GM19467 (cell line): ENCODE results near the gene VWA2.

Source experiments
- ATAC-seq: cut with Tn5 transposase; IDR thresholded peaks from one replicate; pipeline ENCODE4 v1.9.1; 2021; ENCODE audit warnings: mild to moderate bottlenecking, moderate library complexity; ENCODE audit not compliant: unreplicated experiment

The VWA2 gene

GRCh38 chr10:114239117-114239993 is at the start of gene VWA2:
Gene VWA2, plus strand, starts transcription at chr10:114239254. Its CDS starts 9,460 bp downstream, at chr10:114248714.
- ATAC-seq: no peak

GRCh38 chr10:114189700-114190099 is 49.4 kb upstream of the VWA2 start:
- no peak for ATAC-seq

DNA sequence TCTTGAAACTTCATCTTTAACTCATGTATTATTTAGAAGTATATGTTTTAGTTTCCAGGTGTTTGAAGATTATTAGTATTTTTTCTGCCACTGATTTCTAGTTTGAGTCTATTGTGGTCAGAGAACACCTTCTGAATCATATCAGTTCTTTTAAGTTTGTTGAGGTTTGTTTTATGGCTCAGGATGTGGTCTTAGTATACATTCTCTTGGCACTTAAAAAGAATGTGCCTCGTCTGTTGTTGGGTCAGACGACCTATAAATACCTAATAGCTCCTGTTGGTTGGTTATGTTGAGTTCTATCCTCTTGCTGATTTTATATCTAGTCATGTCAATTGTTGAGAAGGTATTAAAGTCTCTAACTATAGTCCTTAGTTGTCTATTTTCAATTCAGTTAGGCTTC is 44.0 kb upstream of the VWA2 start:
- ATAC-seq: no peak

DNA sequence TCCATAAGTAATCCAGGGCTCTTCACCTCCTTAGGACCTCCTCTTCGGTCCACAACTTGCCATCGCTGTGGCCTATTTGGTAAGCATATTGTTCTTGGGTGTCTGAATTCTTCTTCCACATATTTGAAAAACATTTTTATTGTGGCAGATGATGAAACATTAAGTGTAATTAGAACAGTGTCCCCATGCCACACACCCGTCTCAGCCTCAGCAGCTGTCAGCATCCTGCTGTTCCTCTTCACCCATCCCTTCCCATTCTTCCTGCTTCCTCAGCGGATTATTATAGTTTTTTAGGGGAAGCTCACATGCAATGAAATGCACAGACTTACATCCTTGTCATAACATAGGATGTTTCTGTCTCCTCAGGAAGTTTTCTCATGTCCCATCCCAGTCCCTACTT is 39.8 kb upstream of the VWA2 start:
- no peak for ATAC-seq

GRCh38 chr10:114202812-114203211 is 36.2 kb upstream of the VWA2 start:
- ATAC-seq: no peak

- no peak for ATAC-seq
These were observed 32.2 kb upstream of the VWA2 start for GRCh38 chr10:114206902-114207301.

DNA sequence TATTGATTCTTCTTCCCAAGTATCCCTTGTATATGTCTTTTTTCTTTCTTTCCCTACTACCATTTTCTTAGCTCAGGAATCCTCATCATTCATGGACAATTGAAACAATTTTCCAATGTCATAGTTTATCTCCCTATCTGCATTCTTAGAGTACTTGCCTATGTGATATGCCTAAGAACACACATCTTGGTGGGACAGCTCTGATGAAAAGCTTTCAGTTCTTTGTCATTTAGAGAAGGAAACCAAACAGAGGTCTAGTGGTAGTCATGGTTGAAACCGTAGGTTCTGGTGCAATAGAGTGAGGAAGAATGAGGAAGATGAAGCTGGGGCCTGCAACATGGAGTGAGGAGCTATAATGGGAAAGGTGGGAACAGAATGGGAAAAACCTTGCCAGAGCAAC is 31.7 kb upstream of the VWA2 start:
- no peak for ATAC-seq

GRCh38 chr10:114208351-114208750 is 30.7 kb upstream of the VWA2 start:
- no peak for ATAC-seq

GRCh38 chr10:114212153-114212552 is 26.9 kb upstream of the VWA2 start:
- ATAC-seq: no peak

DNA sequence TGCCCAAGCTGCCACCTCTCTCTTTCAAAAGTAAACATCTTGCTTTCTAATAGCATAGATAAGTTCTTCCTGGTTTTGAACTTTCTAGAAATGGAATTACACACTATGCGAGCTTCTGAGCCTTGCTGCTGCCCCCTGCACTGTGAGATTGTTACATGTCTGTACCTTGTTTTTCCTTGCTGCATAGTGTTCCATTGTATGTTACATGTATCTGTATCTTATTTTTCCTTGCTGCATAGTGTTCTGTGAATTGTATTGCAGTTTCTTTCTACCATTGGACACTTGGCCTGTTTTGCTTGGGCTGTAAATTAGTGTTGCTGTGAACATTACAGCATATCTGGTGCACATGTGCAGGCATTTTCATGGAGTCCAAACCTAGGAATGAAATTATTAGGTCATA is 24.0 kb upstream of the VWA2 start:
- no peak for ATAC-seq

DNA sequence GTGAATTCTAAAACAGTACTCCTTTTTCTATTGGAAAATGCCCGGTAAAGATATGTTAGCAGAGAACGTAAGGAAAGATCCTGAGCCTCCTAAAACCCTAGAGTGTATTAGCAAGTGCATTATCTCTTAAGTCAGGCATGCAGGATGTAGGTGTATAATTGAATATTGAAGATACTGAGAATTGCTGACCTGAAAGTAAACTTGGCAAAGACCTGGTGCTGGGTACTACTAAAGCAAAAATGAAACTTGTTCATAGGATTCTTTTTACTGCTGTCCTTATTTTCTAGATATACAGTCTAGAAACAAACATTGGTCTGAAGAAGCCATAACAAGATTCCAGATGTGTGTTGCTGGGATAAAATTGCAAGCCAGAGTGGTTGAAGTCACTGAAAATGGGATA is 18.8 kb upstream of the VWA2 start:
- no peak for ATAC-seq

GRCh38 chr10:114221235-114221634 is 17.8 kb upstream of the VWA2 start:
- ATAC-seq: no peak

DNA sequence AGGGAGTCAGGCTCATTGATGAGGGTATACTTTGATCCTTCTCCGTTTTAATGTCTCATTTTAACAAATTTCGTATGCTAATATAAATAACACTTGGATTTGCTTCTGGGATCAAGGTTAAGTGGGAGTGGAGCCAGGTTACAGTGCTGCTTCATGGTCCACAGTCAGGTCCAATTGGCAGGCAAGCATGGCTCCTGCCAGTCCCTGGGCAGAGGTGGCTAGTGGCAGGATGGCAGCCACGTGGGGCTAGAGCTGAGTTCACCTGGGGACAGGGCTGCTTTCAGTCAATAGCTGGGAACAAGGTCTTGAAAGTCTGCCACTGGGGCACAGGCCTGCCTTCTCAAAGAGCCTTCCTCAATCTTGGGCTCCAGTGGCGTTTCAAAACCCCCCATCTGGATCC is 16.0 kb upstream of the VWA2 start:
- ATAC-seq: no peak

DNA sequence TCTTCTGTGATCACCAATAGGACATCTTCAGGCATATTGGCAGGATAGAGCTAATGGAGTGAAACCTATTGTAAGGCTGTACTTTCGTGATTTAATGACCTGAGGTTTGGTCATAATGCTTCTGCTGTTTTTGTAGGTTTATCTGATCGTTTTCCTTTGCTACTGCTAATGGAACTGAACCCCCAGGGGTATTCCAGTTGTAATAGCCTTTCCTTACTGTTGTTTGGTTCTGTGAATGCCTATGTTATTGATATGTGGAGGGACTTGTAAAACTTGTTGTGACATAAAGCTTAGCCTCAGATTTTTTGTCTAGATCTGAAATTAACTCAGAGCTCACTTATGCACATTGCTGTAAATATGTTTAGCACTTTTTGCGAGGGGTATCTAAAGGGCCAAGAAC is 10.9 kb upstream of the VWA2 start:
- ATAC-seq: no peak

DNA sequence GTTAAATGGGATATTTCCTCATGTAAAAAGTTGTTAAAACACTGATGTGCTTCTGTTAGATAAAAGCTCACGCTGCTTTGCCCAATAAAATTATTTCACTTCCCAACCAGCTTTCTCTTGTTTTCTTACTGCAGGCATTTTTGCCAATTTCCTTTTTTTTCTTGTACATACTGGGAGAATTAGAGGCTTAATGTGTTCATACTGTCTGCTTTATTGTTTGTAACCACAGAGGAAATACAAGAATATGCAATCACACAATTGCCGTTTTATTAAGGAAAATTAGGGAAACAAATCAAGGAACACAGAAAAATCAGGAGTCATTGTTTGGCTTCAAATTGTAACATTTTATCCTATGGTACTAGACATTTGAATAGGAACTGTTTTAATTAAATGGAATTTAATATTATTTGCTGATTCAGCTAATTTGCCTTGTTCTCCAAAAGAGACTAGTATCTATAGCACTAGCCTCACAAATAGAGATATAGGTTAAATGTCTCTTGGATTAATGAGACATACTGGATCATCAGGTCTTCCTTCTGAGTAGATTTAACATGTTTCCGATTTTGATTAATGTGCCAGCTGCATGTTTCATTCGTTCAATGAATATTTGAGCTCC is 6.4 kb upstream of the VWA2 start:
- no peak for ATAC-seq

DNA sequence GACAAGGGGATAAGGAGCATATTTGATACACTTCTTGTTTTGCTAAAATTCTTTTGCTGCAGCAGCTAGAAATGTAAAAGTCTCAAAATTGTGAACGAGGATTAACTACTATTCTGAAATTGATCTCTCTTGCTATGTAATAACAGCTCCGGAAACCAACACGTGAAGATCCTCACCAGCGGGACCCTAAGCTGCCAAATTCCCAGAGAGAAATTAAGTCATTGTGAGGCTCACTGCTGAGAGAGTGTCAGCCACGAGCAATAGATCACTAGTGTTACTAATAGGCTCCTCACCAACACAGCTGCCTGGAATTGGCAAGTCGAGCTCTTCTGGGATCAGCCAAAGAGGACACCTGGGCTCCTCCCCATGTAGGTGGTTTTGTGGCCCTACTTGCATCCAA is 5.6 kb upstream of the VWA2 start:
- ATAC-seq: no peak

DNA sequence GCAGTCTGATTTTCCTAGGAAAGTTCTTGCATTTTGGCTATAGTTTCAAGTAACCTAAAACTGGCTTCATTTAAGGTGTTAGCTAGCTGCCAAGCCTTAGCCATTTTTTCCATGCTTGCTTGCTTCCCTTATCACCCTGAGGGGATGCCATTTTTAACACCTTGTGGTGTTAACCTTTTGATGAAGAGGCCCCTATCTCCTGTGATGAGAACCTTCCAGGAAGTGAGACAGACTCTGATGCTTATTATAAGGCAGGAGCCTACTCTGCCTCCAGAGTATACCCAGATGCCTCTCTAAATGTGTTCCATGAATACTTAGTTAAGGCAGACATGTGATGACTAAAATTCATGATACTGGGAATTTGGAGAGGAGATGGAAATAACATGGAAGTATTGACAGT is 4.9 kb upstream of the VWA2 start:
- ATAC-seq: no peak

- ATAC-seq: no peak
These were observed 916 bp downstream of the VWA2 start for GRCh38 chr10:114239994-114240345.

DNA sequence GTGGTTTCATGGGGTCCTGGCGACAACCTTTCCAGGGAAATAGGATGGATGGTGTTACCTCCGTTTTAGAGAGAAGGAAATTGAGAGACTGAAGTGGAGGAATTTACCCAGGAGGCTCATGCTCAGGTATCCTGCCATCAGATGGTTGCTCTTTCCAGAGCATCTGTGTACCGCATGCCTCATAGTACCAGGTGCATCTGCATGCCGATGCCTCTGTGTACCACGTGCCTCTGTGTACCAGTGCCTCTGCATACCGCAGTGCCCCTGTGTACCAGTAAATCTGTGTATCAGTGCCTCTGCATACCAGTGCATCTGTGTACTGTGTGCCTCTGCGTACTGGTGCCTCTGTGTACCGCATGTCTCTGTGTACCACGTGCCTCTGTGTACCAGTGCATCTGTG is 3.2 kb downstream of the VWA2 start:
- no peak for ATAC-seq

GRCh38 chr10:114243661-114244060 is 4.6 kb downstream of the VWA2 start:
- ATAC-seq: no peak

- no peak for ATAC-seq
These were observed 5.1 kb downstream of the VWA2 start for GRCh38 chr10:114244126-114244525.

DNA sequence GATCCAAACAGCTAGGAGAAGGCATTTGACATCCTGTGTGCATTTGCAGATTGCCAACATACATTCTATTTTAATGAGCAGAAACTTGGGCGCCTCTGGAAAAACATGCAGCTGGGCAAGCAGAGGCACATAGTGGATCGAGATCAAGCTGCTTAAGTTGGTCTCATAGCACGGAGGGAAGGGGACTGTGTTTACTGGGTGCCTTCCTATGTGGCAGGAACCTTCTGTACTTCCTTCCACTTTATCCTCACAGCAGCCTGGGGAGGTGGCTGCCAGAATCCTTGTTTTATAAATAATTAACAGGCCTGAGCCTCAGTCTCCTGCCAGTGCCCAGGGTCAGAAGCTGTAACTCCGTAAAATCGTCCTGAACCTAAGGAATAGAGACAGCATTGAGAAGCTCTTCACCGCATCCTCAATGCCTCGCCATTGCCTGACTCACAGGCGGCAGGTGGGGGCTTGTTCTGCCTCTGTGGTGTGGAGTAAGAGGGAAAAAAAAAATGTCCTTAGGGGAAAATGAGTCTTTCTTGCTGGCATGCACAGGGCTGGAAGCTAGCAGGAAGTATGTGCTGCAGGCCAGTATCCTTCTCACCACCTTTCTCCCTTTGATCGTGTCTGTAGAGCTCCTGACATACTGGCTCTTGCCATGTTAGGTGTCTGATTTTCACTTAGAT is 6.2 kb downstream of the VWA2 start:
- no peak for ATAC-seq
